NCI-H748 treated with DMSO at 0.1 percent for 48 hours (cell line): Measurements from ENCODE around the gene GAB1.

Source experiments
- DNase-seq: peaks from one replicate; lab custom pipeline; 2025; lab: John Stamatoyannopoulos, UW

Gene GAB1

DNA sequence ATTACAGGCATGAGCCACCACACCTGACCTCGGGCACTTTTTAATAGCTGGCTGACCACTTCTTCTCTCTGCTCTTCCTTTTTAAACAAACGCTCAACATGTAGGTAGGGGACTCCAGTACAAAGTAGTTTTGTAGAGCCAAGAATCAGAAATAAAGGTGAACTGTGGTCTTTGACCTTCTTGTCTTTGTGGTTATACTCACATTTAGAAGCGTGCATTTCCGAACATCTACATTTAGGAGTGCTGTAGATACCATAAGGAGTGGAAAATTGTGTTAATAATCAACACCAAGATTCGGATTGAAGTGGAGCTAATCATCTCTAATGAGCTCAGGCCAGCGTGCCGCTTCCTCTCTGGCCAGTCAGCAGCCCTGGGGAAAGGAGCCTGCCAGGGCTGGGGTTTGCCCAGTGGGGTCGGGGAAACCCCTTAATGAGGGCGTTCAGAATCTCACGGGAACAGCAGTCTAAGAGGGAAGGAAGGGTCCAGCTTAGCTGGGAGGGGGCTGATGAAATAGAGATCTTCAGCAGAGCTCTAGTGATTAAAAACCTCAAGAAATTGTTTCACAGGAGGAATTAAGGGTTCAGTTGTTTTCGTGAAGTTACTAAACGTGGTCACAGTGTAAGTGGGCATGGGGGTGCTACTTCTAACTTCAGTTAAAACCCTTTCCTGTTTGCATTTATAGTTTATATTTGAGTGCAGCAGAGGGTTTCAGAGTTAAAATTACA lies 81.2 kb downstream of the GAB1 start:
- DNase-seq, result no peak

- no peak for DNase-seq
Measured at GRCh38 chr4:143420227-143420626, 83.6 kb downstream of the GAB1 start.

- no peak for DNase-seq
Measured at GRCh38 chr4:143421609-143422008, 84.9 kb downstream of the GAB1 start.

- DNase-seq, result no peak
Measured at GRCh38 chr4:143424276-143424675, 87.6 kb downstream of the GAB1 start.

DNA sequence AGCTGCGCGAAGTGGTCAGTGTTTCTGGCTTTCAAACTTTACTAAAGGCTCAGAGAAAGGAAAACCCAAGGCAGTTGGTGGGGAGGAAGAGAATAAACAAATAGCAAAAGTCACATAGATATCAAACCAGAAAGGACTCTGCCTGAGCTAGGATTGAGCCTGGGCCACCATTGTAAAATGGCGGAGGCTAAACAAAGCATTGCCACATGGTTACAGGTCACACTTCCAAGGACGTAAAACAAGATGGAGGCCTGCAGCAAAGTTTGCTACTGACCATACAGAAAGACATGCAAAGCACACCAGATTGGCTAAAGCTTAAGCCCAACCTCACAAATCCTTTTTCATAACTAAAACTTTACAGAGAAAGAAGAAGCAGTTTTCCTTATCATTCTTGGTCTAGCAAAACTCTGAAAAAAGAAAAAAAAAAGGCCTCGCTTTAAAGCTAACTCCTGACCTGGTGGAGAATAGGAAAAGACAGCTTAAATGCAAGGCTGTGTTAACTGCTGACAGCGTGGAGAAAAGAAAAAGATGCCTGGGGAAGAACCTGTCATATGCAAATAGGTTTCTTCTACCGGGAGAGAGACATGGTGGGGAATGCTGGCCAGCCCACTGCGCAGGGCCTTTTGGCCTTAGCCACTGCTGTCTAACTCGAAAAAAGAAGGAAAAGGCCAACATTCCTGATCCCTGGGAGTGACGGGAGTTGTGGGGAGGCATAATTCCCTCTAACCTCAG lies 95.0 kb downstream of the GAB1 start:
- DNase-seq, result no peak

DNA sequence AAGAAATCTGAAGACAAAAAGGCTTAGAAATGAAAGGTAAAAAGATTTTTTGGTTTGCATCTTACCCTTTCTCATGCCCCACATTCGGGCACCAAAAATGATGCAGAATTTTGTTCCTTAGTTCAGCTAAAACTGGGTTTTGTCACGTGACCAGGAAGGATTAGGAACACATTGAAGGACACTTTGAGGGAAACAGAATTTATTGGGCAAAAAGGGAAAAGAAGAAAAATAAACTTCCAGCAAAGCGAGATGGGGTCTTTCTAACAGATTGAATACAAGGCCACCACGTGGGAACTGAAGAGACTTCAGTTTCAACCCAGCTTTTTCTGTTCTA lies 95.5 kb downstream of the GAB1 start:
- DNase-seq, result no peak

- no peak for DNase-seq
Measured at GRCh38 chr4:143433231-143433630, 96.6 kb downstream of the GAB1 start.

DNA sequence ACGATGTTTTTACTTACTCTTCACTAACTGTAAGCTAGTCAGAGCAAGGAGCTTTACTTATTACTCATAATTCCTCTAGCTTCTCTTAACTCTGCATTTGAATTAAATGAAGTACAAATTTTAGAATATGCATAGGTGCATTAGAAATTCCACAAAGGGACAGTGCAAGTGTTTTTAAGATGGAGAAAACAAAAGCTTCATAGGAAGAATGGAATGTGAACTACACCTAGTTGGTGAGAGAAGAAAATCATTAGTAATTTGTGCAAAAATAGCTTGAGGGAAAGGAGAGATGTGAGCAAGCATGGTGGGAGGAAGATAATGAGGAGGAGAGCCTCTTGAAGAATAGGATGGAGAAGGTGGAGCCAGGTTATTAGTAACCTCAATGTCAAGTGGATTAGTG lies 99.3 kb downstream of the GAB1 start:
- no peak for DNase-seq

DNA sequence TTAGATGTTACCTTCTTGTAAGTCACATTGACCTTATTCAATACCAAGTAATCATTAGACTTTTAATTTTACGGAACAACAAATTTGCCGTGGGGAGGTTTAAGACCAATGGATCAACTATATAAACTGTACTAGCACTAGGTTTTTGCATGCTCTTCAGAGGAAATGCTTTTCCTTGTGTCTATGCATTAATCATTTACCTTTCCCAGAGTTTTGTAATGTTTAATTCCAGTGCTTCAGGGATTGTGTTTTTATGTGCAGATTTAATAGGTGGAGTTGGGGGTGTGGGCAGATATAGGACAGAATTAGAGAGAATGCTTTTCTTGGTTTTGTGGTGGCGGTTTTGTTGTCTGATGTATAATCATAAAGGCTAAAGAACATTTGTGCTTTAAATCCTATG lies 100.8 kb downstream of the GAB1 start:
- no peak for DNase-seq

- peak; percentile 12 for DNase-seq
Measured at GRCh38 chr4:143437937-143438336, 101.3 kb downstream of the GAB1 start.

- DNase-seq, result no peak
Measured at GRCh38 chr4:143438710-143439109, 102.0 kb downstream of the GAB1 start.

DNA sequence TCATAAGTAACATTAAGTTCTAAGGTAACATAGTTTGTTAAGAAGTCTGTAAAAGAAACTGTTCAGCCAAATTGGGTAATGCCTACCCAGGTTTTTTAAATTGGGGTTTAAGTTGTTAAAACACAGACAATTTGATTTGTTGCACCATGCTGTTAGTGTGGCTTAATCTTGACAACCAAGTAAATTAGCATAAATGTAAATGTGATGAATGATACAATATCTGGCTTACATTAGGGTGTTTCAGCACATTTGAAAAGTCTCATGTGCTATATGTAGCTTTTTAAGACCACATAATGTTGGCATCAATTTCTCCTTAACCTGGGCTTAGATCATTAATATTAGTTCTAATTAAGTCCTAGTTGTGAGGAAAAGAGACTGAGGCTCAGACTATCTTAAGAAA lies 104.4 kb downstream of the GAB1 start:
- DNase-seq, result no peak

GRCh38 chr4:143441678-143442077 lies 105.0 kb downstream of the GAB1 start:
- DNase-seq, result no peak

DNA sequence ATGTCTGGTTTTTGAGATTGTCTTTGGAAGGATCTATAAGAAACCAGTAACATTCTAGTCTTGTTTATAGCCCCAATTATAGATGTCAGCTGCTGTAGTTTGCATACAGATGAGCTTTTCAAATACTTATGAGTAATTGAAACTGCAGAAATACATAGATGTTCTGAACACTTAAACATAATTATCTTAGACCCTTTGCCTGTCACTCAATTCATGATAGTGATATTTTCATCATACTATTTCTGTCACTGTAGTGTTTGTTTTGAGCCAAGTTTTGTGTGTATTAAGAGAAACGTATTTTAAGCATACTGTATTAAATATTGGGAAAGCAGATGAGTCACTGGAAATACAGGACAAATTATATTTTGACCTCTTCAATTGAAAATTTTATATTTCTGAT lies 107.1 kb downstream of the GAB1 start:
- DNase-seq, result no peak

GRCh38 chr4:143451186-143451585 lies 114.5 kb downstream of the GAB1 start:
- DNase-seq, result no peak

DNA sequence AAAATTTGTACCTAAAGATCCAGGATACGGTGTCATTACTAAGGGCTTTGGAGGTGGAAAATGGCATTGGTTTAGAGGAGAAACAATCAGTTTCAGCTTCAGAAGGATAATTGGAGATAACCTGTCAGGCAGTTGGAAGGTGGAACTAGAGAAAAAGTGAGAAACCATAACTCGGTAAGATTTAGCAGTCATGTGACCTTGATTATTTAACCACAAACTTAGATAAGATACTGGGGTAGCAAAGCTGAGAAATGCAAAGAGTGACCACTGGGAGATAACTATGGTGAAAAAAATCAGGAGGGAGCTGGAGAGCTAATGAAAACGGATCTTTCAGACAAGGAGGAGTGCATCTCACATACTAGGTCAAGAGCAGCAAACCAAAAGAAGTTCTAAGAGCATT lies 118.5 kb downstream of the GAB1 start:
- no peak for DNase-seq

DNA sequence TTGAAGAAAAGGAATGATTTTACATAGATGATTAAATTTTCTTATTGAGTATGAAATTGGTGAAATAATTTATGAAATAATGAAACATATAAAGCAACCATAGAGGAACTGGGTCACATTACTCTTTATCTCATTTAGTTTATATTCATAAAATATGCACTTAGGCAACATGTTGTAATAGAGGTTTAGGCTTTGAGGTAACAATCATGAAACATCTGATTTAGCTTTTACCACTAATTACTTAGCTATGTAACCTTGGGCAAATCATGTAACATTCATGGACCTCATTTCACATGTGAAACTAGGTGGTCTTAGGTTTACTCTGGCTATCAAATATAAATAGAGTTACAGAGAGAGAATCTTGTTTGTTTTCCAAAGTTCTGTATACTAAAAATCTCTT lies 122.3 kb downstream of the GAB1 start:
- DNase-seq, result no peak

DNA sequence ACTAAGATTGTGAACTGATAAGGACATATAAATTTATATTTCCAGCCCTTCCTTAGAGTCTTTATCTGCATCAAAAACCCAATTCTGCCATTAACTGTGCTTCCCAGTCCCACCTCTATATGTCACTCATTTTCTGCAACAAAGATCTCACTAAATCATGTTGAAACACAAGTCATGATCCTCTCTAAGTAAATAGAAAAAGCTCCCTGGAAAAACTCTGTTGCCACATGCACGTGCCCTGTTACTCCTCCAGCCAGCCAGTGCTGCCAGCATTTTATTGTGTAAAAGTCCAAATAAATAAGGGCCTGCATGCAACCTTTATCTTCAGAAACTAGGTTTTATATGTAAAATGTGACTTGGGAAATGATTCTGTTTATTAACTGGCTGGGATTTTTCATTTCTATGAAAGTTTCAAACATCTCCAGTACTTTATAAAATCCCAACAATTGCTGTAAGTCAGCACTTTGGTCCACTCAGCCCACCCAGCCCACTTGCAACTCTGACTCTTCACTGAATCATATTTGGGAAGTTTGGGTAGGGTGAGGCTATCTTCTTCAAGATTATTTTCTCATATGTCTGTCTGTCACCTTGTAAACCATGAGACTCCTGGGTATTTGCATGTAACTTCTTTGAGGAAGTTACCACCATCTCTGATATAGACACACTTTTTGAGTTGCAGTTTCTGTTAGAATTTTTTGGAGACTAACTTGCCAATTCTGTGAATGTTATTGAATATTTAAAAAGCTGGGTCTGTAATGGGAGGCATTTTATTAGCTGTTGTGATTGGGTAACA lies 136.9 kb downstream of the GAB1 start:
- no peak for DNase-seq

GRCh38 chr4:143477487-143477886 lies 140.8 kb downstream of the GAB1 start:
- DNase-seq, result no peak

GRCh38 chr4:143481361-143481760 lies 144.7 kb downstream of the GAB1 start:
- no peak for DNase-seq

DNA sequence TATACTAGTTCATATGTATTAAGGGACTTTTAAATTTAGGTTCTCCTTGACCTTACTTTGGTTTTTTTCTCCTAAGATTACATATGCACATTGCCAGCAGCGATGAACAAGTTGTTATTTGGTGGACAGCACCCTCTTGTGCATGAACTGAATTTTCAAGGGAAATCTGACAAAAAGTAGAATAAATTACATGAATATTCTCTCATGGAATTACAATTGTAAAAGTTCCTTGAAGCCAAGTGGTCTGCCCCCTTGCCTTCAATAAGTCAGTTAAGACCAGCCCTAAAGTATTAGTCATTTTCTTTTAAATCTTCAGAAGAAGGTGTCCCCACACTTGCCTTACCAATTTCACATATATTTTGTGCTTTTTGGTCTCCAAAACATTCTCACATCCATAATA lies 146.2 kb downstream of the GAB1 start:
- DNase-seq, result no peak

DNA sequence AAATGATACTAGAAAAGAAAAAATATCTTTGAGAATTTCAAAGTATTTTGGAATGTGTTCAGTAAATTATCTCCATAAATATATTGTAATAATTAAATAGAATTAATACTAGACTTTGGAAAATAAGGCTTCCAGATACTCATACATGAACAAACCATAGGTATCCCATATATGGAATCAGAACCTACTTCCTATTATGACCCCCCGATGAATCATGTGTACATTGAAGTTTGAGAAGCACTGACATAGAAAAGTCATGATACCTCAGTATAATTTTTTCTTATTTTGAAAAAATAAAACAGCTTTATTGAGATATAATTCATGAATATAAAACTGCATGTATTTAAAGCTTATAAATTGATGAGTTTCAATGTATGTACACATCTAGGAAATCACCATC lies 149.6 kb downstream of the GAB1 start:
- no peak for DNase-seq

DNA sequence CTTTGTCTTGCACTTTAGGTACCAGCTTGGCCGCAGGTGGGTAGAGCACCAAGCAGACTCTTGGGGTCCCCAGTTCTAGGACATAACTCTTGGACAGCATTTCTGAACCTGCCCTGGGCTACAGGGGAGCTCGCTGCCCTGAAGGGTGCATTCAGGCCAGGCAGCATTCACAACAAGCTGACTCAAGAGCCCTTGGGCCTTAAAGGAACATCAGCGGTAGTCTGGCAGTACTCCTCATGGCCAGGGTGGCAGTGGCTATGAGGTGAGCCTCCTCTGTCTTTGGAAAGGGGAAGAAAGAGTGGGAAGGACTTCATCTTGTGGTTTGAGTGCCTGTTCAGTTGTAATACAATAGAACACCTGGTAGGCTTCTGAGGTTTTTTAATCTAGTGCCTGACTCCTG lies 152.0 kb downstream of the GAB1 start:
- no peak for DNase-seq
